Pons (tissue), 1 donor: ENCODE data around the gene DNASE2.
A peak's percentile ranks its signal among the peaks of the same experiment; 100 is the strongest.

Source experiments
- DNase-seq: peaks from one replicate; pipeline ENCODE4 v3.0.0-alpha.2; 2016; ENCODE audit warnings: low spot score

Gene DNASE2

GRCh38 chr19:12886651-12886968 is 5.4 kb upstream of the DNASE2 start:
- no peak for DNase-seq

- no peak for DNase-seq
Measured at GRCh38 chr19:12885749-12886650, 4.8 kb upstream of the DNASE2 start.

DNA sequence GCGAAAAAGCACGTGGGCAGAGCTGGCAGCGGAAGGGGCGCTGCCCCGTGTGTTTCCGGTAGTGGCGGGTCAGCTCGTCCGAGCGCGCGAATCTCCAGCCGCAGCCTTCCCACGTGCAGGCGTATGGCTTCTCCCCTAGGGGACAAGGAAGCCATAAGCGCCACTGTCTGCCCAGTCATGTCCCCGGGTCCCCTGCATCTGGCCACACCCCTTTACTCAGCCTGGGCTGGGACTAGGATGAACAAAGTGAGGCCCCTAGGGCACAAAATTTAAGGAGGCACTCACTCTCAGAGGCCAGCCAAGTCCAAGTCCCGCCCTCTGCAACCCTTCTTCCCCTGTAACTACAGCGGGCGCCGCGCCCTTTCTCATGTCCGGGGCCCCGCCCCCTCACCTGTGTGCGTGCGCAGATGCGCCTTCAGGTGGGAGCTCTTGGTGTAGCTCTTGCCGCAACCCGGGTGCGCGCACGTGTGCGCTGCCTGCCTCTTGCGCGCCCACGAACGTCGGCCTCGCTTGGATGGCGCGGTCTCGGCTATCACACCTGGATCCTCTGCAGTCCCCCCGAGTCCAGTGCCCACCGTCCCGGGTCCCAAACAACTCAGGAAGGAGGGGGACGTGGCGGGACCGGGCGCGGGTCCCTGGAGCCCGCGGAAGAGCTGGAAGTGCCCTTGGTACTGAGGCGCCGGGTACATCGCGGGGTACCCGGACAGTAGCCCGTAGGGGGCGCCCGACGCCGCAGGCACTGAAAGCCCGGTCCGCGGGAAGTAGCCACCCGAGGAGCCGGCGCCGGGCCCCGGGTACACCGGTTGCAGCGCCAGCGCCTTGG is 3.9 kb upstream of the DNASE2 start:
- peak; percentile 26 for DNase-seq

GRCh38 chr19:12884627-12884925 is 3.3 kb upstream of the DNASE2 start:
- no peak for DNase-seq

DNA sequence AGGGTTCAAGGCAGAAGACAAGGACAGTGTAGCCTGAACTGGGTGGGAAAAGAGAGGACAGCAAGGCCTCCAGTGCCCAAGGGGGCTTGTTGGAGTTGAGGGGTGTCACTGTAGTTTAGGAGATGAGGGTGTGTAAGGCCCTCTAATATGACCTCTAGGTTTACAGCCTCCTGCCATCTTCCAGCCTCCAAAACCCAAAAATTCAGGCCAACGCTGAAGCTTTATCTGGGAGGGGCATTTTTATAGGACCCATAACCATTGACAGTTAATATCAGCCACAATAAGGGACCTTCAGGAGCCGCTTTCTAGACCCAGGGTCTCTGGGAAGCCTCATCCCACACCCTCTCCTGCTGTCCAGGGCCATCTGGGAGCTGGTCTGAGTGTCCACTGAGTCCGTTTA is 3.0 kb upstream of the DNASE2 start:
- no peak for DNase-seq

DNA sequence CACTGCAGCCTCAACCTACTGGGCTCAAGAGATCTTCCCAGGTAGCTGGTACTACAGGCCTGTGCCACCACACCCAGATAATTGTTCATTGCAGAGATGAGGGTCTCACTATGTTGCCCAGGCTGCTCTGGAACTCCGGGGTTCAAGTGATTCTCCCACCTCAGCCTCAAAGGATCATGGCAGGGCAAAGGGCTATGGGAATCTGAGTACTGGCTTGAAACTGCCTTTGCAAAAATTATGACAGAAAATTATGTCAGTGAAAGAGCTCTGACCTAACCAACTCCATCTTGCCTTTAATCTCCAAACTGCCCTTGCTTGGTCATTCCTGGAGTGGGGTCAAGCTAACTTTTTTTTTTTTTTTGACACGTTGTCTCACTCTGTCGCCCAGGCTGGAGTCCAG is 1.3 kb upstream of the DNASE2 start:
- no peak for DNase-seq

DNA sequence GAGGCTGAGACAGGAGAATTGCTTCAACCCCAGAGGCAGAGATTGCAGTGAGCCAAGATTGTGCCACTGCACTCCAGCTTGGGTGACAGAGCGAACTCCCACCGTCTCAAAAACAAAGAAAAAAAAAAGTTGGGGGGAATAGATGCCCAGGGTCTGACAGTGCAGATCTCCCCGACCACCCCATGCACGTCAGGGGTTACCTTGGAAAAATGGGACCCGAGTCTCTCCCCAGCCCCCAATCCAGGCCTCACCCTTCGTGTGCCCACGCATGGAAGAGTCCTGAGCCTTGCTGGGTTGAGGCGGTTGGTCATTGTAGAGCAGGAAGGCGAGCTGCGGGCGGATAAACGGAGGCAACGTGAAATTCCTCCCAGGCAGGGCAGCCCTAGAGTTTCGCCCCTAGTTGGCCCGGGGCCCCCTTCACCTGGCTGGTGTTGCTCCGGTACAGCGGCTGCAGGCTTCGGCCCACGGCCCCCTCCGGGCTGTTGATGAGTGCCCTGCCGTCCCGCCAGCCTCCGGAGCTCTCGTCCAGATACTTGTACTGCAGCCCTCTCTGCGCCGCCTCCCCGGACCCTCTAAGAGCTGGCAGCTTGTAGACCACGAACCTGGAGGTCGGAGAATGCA is 588 bp downstream of the DNASE2 start:
- DNase-seq = no peak

- DNase-seq = no peak
Measured at GRCh38 chr19:12875086-12875485, 6.2 kb downstream of the DNASE2 start.

GRCh38 chr19:12873891-12874745 is 7.1 kb downstream of the DNASE2 start:
- DNase-seq = no peak

DNA sequence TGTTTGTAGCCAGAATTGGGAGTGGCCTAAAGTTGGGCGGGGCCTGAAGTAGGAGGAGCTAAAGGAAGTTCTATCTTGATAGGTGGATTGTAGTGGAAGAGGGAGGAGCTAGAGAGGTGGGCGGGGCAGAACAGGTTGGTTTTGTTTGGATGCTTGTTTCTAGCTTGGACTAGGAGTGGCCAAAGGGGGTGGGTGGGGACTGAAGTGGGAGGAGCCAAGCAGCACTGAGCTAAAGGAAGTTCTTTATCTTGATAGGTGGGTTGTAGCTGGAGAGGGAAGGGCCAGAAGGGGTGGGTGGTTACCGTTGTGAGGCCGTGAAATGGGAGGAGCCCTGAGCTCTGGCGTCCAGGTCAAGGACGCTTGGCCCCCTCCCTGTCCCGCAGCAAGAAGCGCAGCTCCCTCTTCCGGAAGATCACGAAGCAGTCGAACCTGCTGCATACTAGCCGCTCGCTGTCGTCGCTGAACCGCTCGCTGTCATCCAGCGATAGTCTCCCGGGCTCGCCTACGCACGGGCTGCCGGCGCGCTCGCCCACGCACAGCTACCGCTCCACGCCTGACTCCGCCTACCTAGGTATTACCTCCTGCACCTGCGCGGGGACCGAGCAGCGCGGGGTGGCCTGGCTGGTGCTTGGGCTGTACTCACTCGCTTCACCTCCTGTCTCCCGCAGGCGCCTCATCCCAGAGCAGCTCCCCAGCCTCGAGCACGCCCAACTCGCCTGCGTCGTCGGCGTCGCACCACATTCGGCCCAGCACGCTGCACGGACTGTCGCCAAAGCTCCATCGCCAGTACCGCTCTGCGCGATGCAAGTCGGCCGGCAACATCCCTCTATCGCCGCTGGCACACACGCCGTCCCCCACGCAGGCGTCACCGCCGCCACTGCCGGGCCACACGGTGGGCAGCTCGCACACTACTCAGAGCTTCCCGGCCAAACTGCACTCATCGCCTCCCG is 8.0 kb downstream of the DNASE2 start:
- DNase-seq = no peak

GRCh38 chr19:12872255-12872654 is 9.0 kb downstream of the DNASE2 start:
- no peak for DNase-seq

DNA sequence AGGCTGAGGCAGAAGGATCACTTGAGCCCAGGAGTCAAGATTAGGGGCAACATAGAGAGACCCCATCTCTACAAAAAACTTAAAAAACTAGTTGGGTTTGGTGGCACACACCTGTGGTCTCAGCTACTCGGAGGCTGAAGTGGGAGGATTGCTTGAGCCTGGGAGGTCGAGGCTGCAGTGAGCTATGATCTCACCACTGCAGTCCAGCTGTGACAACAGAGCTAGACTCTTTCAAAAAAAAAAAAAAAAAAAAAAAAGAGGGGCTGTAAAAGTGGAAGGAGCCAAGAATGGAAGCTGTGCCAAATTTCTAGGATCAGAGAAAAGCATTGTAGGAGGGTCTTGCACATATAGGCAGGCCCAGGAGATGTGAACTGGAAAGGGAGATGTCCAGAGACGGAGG is 9.6 kb downstream of the DNASE2 start:
- no peak for DNase-seq

DNA sequence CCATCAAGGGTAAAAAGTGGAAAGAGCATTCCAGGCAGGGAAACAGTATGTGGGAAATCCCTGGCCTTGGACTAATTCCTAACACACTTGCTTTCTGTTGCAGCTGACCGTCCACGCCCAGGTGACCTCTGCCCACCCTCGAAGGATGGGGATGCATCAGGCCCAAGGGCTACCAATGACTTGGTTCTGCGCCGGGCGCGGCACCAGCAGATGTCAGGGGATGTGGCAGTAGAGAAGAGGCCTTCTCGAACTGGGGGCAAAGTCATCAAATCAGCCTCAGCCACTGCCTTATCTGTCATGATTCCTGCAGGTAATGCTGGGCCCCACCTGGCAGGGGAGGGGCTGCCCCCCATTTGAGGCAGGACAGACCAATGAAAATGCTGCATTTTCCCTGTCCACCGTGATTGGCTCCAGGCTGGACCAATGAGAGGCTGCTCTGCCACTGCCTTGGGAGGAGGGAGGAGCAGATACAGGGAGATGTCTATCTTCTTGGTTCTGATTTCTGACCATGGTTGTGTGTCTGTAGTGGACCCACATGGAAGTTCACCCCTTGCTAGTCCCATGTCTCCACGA is 12.6 kb downstream of the DNASE2 start:
- DNase-seq = no peak

DNA sequence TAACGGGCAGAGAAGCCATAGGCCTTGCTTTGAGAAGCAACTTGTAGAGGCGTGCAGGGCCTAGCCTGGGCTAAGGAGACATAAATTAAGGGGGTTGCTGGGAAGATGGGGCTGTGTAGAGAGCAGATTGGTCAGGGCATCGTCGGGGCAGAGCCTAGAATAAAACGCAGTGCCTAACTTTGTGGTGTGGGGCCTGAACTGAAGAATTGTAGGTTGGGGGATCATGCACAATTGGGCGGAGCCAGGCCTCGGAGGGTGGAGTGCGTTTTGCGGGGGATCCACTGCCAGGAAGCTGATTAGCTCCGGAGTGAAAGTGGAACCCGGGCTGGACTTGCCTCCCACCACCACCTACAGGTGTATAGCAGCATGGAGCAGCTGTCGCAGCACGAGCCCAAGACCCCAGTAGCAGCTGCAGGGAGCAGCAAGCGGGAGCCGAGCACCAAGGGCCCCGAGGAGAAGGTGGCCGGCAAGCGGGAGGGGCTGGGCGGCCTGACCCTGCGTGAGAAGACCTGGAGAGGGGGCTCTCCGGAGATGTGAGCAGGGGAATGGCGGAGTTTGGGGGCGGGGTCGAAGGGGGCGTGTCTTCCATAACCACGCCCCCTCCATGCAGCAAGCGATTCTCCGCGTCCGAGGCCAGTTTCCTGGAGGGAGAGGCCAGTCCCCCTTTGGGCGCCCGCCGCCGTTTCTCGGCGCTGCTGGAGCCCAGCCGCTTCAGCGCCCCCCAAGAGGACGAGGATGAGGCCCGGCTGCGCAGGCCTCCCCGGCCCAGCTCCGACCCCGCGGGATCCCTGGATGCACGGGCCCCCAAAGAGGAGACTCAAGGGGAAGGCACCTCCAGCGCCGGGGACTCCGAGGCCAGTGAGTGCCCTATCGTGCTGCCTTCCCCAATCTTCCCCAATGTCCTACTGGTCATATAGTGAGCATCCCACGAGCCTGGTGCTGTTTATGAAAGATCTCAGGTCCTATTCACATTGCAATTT is 13.8 kb downstream of the DNASE2 start:
- no peak for DNase-seq

- no peak for DNase-seq
Measured at GRCh38 chr19:12866416-12867119, 14.7 kb downstream of the DNASE2 start.

DNA sequence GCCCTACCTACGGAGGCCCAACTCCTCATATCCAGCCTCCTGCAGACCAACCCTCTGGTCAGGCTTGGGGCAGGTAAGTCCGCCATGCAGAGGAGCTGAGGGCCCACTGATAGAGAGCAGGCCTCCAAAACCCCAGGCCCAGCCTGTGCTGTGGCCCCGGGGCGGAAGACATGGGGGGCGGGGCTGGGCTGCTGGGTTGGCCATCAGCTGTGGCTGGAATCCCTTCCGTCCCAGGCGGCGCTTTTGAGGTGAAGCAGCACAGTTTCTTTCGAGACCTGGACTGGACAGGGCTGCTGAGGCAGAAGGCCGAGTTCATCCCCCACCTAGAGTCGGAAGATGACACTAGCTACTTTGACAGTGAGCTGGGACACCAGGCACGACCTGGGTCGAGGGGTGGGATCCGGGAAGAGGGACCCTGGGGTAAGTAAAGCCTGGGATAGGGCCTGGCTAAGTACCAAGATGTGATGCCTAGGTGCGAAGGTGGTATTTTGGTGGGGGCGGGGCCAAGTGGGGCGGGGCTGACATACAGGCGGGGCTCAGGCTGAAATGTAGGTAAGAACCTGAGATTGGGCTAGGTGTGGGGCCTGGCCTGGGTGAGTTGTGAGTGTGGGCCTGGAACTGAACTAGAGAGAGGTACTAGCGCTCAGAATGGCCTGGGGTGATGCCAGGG is 15.4 kb downstream of the DNASE2 start:
- no peak for DNase-seq

- DNase-seq = no peak
Measured at GRCh38 chr19:12864721-12865715, 16.2 kb downstream of the DNASE2 start.
